Measurements from ENCODE around the gene CYGB.
"Not testable (repeated sequence)": the region's sequence is repeated elsewhere in the genome, so short reads cannot be mapped to it uniquely, and the experiment has no call there.

CYGB gene

GRCh38 chr17:76512366-76513305 is 24.9 kb downstream of the CYGB start:
- Histone ChIP-seq H3K36me3 (no peaks in the 10 kb centered on the region), H3K9me3 (no peaks in the 10 kb centered on the region), H3K27me3 (no peaks in the 10 kb centered on the region), H3K4me1 (ENCODE audit: control insufficient read depth in 1 of 2, insufficient read depth in 1 of 2, low read depth in 1 of 2, low read length in 1 of 2) (peaks cover 27 to 29% of the 10 kb centered on the region in 2 experiments), H3K27ac (peak overlapping the region; percentile 75), H3K4me3 (ENCODE audit: low read depth in 1 of 2, low read length in 1 of 2) (no peak overlapping the region)
- TF ChIP-seq CTCF (IDR thresholded peaks at IDR 0.05), result no peak

- peak overlapping the region in 1 of 2 experiments; percentile 20 for H3K4me3 ChIP-seq (ENCODE audit: low read depth in 1 of 2, low read length in 1 of 2)
- H3K36me3 ChIP-seq, result no peaks in the 10 kb centered on the region
- peaks cover 27 to 29% of the 10 kb centered on the region in 2 experiments for H3K4me1 ChIP-seq (ENCODE audit: control insufficient read depth in 1 of 2, insufficient read depth in 1 of 2, low read depth in 1 of 2, low read length in 1 of 2)
- TF ChIP-seq CTCF (IDR thresholded peaks at IDR 0.05), result no peak
- no peaks in the 10 kb centered on the region for H3K27me3 ChIP-seq
- H3K27ac ChIP-seq, result peak overlapping the region; percentile 75
- H3K9me3 ChIP-seq, result no peaks in the 10 kb centered on the region
Measured at GRCh38 chr17:76511668-76512365, 25.7 kb downstream of the CYGB start.

GRCh38 chr17:76510831-76511244 is 26.7 kb downstream of the CYGB start:
- Histone ChIP-seq H3K27me3 (no peaks in the 10 kb centered on the region), H3K4me1 (ENCODE audit: control insufficient read depth in 1 of 2, insufficient read depth in 1 of 2, low read depth in 1 of 2, low read length in 1 of 2) (peaks cover 27 to 32% of the 10 kb centered on the region in 2 experiments), H3K9me3 (no peaks in the 10 kb centered on the region), H3K36me3 (no peaks in the 10 kb centered on the region), H3K27ac (peak overlapping the region; percentile 75), H3K4me3 (ENCODE audit: low read depth in 1 of 2, low read length in 1 of 2) (no peak overlapping the region)
- TF ChIP-seq CTCF (IDR thresholded peaks at IDR 0.05), result no peak

GRCh38 chr17:76508472-76509063 is 28.9 kb downstream of the CYGB start:
- not testable (repeated sequence) for H3K4me3 ChIP-seq (ENCODE audit: low read depth in 1 of 2, low read length in 1 of 2); H3K27ac ChIP-seq; H3K27me3 ChIP-seq; H3K36me3 ChIP-seq; H3K9me3 ChIP-seq
- H3K4me1 ChIP-seq (ENCODE audit: control insufficient read depth in 1 of 2, insufficient read depth in 1 of 2, low read depth in 1 of 2, low read length in 1 of 2), result peaks cover 24 to 31% of the 10 kb centered on the region in 2 experiments

DNA sequence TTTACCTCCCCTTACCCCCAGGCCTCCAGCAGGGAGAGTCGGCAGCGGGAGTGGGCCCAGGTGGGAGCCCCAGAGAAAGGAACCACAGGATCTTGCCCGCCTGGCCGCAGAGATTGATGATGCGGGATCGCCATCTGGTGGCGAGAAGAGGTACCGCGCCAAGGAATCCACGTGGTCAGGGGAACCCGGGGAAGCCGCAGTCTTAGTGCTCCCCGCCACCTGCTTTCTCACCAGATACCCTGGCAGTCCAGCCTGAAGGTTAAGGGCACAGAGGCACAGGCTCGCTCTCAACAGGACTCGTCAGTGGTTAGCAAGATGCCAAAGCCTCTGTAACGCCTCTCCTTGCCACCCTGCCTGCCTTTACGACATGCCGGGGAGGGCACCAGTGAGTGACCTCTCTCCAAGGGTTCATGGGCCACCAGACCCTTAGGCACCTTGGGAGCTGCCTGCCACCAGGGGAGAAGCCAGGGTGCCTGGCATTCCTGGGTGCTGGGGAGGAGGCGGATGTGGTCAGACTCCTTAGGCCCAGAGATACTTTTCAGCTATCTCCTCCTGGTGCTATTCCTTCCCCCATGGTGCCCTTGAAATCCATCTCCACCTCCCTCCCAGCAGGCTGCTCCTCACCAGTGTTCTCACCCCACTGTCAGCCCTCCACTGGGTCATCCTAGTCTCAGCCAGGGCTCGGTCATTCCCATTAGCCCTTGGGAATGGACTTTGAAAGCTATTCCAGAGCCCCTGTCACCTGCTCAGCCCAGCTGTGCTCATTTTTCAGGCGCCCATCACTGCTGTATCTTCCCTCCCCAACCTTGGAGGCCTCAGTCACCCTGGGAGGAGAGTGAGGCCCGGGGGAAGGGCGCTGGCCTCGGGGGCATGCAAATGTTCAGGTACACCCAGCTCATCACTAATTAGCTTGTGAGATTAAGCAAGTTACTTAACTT is 30.8 kb downstream of the CYGB start:
- TF ChIP-seq CTCF (IDR thresholded peaks at IDR 0.05), result peak; percentile 97
- H3K9me3 ChIP-seq, result no peaks in the 10 kb centered on the region
- no peak overlapping the region for H3K27ac ChIP-seq
- H3K4me1 ChIP-seq (ENCODE audit: control insufficient read depth in 1 of 2, insufficient read depth in 1 of 2, low read depth in 1 of 2, low read length in 1 of 2), result peaks cover 29 to 40% of the 10 kb centered on the region in 2 experiments
- H3K4me3 ChIP-seq (ENCODE audit: low read depth in 1 of 2, low read length in 1 of 2), result no peak overlapping the region
- H3K36me3 ChIP-seq, result no peaks in the 10 kb centered on the region
- H3K27me3 ChIP-seq, result no peaks in the 10 kb centered on the region
